Loucy (cell line): Measurements from ENCODE around the gene DENND4B.

ENCODE experiments used
- H2AFZ ChIP-seq: fragments of 200-600 bp; sonication (generic); 2 replicates; pipeline ENCODE4 v1.6.0; 2016; ENCODE audit warnings: antibody characterized with exemption, mild to moderate bottlenecking, low read length, moderate library complexity
- H3F3A ChIP-seq: fragments of 200-600 bp; 2 replicates; pipeline ENCODE4 v1.6.0; 2016; ENCODE audit warnings: antibody characterized with exemption, low read depth, mild to moderate bottlenecking
- H3K27me3 ChIP-seq: fragments of 200-600 bp; sonication (generic); 2 replicates; pipeline ENCODE4 v1.6.1; 2014; ENCODE audit warnings: low read length, mild to moderate bottlenecking; ENCODE audit not compliant: insufficient read depth, poor library complexity, severe bottlenecking
- H3K36me3 ChIP-seq: fragments of 200-600 bp; sonication (generic); 2 replicates; pipeline ENCODE4 v1.6.1; 2016; ENCODE audit warnings: low read length; ENCODE audit not compliant: insufficient read depth
- H3K4me1 ChIP-seq: fragments of 200-600 bp; sonication (generic); 2 replicates; pipeline ENCODE4 v1.5.1; 2014; ENCODE audit warnings: low read length, mild to moderate bottlenecking; ENCODE audit not compliant: insufficient read depth, poor library complexity, severe bottlenecking
- H3K4me2 ChIP-seq: fragments of 200-600 bp; sonication (generic); 2 replicates; pipeline ENCODE4 v1.6.0; 2014; ENCODE audit warnings: antibody characterized with exemption, low read length, low read depth, mild to moderate bottlenecking; ENCODE audit not compliant: poor library complexity, severe bottlenecking
- H3K4me3 ChIP-seq: fragments of 200-600 bp; sonication (generic); 2 replicates; pipeline ENCODE4 v1.5.1; 2014; ENCODE audit warnings: low read length, mild to moderate bottlenecking, mixed read lengths; ENCODE audit not compliant: poor library complexity, severe bottlenecking
- H3K79me2 ChIP-seq: fragments of 200-600 bp; sonication (generic); 2 replicates; pipeline ENCODE4 v1.6.1; 2014; ENCODE audit warnings: low read length; ENCODE audit not compliant: insufficient read depth
- H3K9ac ChIP-seq: fragments of 200-600 bp; sonication (generic); 2 replicates; pipeline ENCODE4 v1.6.0; 2014; ENCODE audit warnings: mild to moderate bottlenecking, low read depth, low read length, moderate library complexity; ENCODE audit not compliant: poor library complexity, severe bottlenecking
- H3K9me2 ChIP-seq: fragments of 200-600 bp; sonication (generic); replicated peaks from 2 replicates; pipeline ENCODE4 v1.6.1; 2016; ENCODE audit warnings: low read depth, low read length, mixed read lengths
- H3K9me3 ChIP-seq: fragments of 200-600 bp; sonication (generic); 2 replicates; pipeline ENCODE4 v1.6.1; 2014; ENCODE audit warnings: mild to moderate bottlenecking, antibody characterized with exemption, low read length, low read depth; ENCODE audit not compliant: insufficient read depth
- H4K20me1 ChIP-seq: fragments of 200-600 bp; sonication (generic); 2 replicates; pipeline ENCODE4 v1.6.0; 2014; ENCODE audit warnings: antibody characterized with exemption, low read length, mild to moderate bottlenecking; ENCODE audit not compliant: insufficient read depth, poor library complexity, severe bottlenecking
- CTCF ChIP-seq: fragments of 200-600 bp; sonication (generic); conservative IDR thresholded peaks from 2 replicates; pipeline ENCODE4 v1.5.1; 2014; ENCODE audit warnings: mild to moderate bottlenecking, antibody characterized with exemption, low read length
- EZH2phosphoT487 ChIP-seq: fragments of 200-600 bp; IDR thresholded peaks from 2 replicates; pipeline ENCODE4 v1.6.1; 2018; ENCODE audit warnings: antibody characterized with exemption, mild to moderate bottlenecking, moderate library complexity, borderline replicate concordance

DENND4B gene

DNA sequence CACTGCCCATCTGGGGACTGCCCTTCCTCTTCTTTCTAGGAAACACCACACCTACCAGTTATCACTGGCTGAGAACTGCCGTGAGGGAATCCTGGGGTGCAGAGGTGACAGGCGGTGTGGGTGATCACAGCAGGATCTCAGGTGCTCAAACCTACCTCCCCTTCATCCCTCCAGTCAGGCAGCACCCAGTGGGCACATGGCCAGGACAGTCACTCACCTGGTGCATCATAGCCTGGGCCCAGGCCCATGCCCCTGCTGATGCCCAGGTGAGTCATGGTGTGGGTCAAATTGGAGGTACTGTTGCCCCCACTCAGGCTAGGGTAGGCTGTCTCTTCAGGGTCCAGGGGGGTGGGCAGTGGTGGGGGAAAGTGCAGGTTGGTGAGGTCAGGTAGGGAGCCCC is 5.3 kb upstream of the DENND4B start:
- Histone ChIP-seq H3K9me3 (no peaks in the 10 kb centered on the region), H3K4me3 (no peak overlapping the region), H2AFZ (no peak overlapping the region), H3K4me2 (no peak overlapping the region), H3K9ac (no peak overlapping the region), H4K20me1 (peaks cover 32% of the 10 kb centered on the region), H3K36me3 (peaks cover 53% of the 10 kb centered on the region; the same call in 1 of the 2 replicates), H3K9me2 (no peaks in the 10 kb centered on the region), H3K79me2 (peaks cover 47% of the 10 kb centered on the region), H3K27me3 (no peaks in the 10 kb centered on the region), H3F3A (no peaks in the 10 kb centered on the region), H3K4me1 (peaks cover 32% of the 10 kb centered on the region)
- no peak for TF ChIP-seq EZH2phosphoT487
- no peak for TF ChIP-seq CTCF

GRCh38 chr1:153951183-153951582 is 4.7 kb upstream of the DENND4B start:
- Histone ChIP-seq H3K9me2 (no peaks in the 10 kb centered on the region), H3K4me1 (peaks cover 27% of the 10 kb centered on the region), H3K27me3 (no peaks in the 10 kb centered on the region), H2AFZ (no peak overlapping the region), H3K36me3 (peaks cover 53% of the 10 kb centered on the region; the same call in 1 of the 2 replicates), H3K4me2 (no peak overlapping the region), H3F3A (no peaks in the 10 kb centered on the region), H3K79me2 (peaks cover 41% of the 10 kb centered on the region), H4K20me1 (peaks cover 28% of the 10 kb centered on the region), H3K9ac (no peak overlapping the region), H3K9me3 (no peaks in the 10 kb centered on the region), H3K4me3 (no peak overlapping the region)
- TF ChIP-seq CTCF (no peak), EZH2phosphoT487 (no peak)

GRCh38 chr1:153945795-153946621 is 510 bp downstream of the DENND4B start:
- H2AFZ ChIP-seq = peak overlapping the region; percentile 65
- peak overlapping the region; percentile 91 for H3K9ac ChIP-seq
- H3F3A ChIP-seq = no peaks in the 10 kb centered on the region
- TF ChIP-seq EZH2phosphoT487 = no peak
- TF ChIP-seq CTCF = no peak
- no peaks in the 10 kb centered on the region for H3K9me2 ChIP-seq
- H3K4me1 ChIP-seq = peaks cover 21% of the 10 kb centered on the region
- peaks cover 46% of the 10 kb centered on the region; the same call in 1 of the 2 replicates for H3K36me3 ChIP-seq
- H3K4me2 ChIP-seq = peak overlapping the region; percentile 91
- H4K20me1 ChIP-seq = peaks cover 25% of the 10 kb centered on the region
- peaks cover 37% of the 10 kb centered on the region for H3K79me2 ChIP-seq
- no peaks in the 10 kb centered on the region for H3K9me3 ChIP-seq
- no peaks in the 10 kb centered on the region for H3K27me3 ChIP-seq
- H3K4me3 ChIP-seq = peak overlapping the region; percentile 85
